Keratinocyte (primary cell): ENCODE results near the gene PRSS50.

Experiments used
- EZH2 ChIP-seq: IDR thresholded peaks from one replicate; pipeline ENCODE4 v1.6.1; 2012; ENCODE audit warnings: inconsistent platforms, mild to moderate bottlenecking, low read length, moderate library complexity
- TF ChIP-seq, protein P1 (sequence below), 3 experiments: IDR thresholded peaks in 1 of 3; conservative IDR thresholded peaks in 1 of 3; optimal IDR thresholded peaks in 1 of 3; 2 replicates in 2 of 3; 3 replicates in 1 of 3; pipeline versions ENCODE3 to v1.5.1; 2011; ENCODE audit warnings: low read length in 3 of 3, mild to moderate bottlenecking in 3 of 3, moderate library complexity in 2 of 3, control low read depth in 1 of 3, inconsistent platforms in 1 of 3; ENCODE audit not compliant: insufficient read depth in 2 of 3; ENCODE audit errors: extremely low read depth in 1 of 3

DNA sequence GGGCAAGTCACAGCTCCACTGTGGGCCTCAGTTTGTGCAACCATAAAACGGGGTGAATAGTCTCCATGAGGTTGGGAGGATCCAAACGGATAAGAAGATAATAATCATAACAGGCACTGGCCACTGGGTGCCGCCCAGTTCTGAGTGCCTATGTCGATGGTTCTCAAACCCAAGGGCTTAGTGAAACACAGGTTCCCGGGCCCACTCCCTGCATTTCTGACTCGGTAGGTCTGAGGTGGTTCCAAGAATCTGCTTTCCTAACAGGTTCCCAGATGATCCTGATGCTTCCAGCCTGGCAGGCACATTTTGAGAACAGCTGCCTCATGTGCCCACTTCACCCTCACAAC is 45.3 kb downstream of the PRSS50 start:
- TF ChIP-seq, protein P1, sequence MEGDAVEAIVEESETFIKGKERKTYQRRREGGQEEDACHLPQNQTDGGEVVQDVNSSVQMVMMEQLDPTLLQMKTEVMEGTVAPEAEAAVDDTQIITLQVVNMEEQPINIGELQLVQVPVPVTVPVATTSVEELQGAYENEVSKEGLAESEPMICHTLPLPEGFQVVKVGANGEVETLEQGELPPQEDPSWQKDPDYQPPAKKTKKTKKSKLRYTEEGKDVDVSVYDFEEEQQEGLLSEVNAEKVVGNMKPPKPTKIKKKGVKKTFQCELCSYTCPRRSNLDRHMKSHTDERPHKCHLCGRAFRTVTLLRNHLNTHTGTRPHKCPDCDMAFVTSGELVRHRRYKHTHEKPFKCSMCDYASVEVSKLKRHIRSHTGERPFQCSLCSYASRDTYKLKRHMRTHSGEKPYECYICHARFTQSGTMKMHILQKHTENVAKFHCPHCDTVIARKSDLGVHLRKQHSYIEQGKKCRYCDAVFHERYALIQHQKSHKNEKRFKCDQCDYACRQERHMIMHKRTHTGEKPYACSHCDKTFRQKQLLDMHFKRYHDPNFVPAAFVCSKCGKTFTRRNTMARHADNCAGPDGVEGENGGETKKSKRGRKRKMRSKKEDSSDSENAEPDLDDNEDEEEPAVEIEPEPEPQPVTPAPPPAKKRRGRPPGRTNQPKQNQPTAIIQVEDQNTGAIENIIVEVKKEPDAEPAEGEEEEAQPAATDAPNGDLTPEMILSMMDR (optimal IDR thresholded peaks at IDR 0.05 in 1 of 3, IDR thresholded peaks at IDR 0.05 in 1 of 3, conservative IDR thresholded peaks at IDR 0.05 in 1 of 3; ENCODE audit: extremely low read depth in 1 of 3, insufficient read depth in 2 of 3, low read length in 3 of 3): no peak
- TF ChIP-seq EZH2: no peak
